DMS79 treated with DMSO at 0.1 percent for 48 hours (cell line): ENCODE data around the gene ARPP21.
"Not testable (repeated sequence)": the region's sequence is repeated elsewhere in the genome, so short reads cannot be mapped to it uniquely, and the experiment has no call there.

ENCODE experiments used
- DNase-seq: peaks from one replicate; lab custom pipeline; 2025; lab: John Stamatoyannopoulos, UW

ARPP21 gene

GRCh38 chr3:35639254-35640186 lies at the start of gene ARPP21:
Gene ARPP21, plus strand, starts transcription at chr3:35639525. Its CDS starts 42,227 bp downstream, at chr3:35681752.
- DNase-seq: peak; percentile 12

- no peak for DNase-seq
Observed at GRCh38 chr3:35592589-35593295, 46.6 kb upstream of the ARPP21 start.

- DNase-seq: no peak
Observed at GRCh38 chr3:35594739-35595138, 44.6 kb upstream of the ARPP21 start.

GRCh38 chr3:35596335-35596995 lies 42.9 kb upstream of the ARPP21 start:
- no peak for DNase-seq

- no peak for DNase-seq
Observed at GRCh38 chr3:35597490-35597889, 41.8 kb upstream of the ARPP21 start.

GRCh38 chr3:35598804-35599203 lies 40.5 kb upstream of the ARPP21 start:
- no peak for DNase-seq

- DNase-seq: no peak
Observed at GRCh38 chr3:35601959-35602358, 37.4 kb upstream of the ARPP21 start.

GRCh38 chr3:35602395-35602936 lies 36.9 kb upstream of the ARPP21 start:
- no peak for DNase-seq

GRCh38 chr3:35616346-35616745 lies 23.0 kb upstream of the ARPP21 start:
- DNase-seq: no peak

- no peak for DNase-seq
Observed at GRCh38 chr3:35617370-35617769, 22.0 kb upstream of the ARPP21 start.

- DNase-seq: not testable (repeated sequence)
Observed at GRCh38 chr3:35620238-35620637, 19.1 kb upstream of the ARPP21 start.

GRCh38 chr3:35624698-35625097 lies 14.6 kb upstream of the ARPP21 start:
- no peak for DNase-seq

- no peak for DNase-seq
Observed at GRCh38 chr3:35633332-35634124, 5.8 kb upstream of the ARPP21 start.

- DNase-seq: no peak
Observed at GRCh38 chr3:35635407-35635806, 3.9 kb upstream of the ARPP21 start.

GRCh38 chr3:35635926-35636683 lies 3.2 kb upstream of the ARPP21 start:
- DNase-seq: no peak

- DNase-seq: no peak
Observed at GRCh38 chr3:35638251-35638979, 910 bp upstream of the ARPP21 start.

GRCh38 chr3:35638980-35639253 lies 408 bp upstream of the ARPP21 start:
- no peak for DNase-seq

GRCh38 chr3:35640190-35641165 lies 1.2 kb downstream of the ARPP21 start:
- peak; percentile 12 for DNase-seq

- DNase-seq: peak; percentile 13
Observed at GRCh38 chr3:35641331-35641730, 2.0 kb downstream of the ARPP21 start.
